Ectodermal cell (in vitro differentiated cells): ENCODE measurements around the gene USP5.
"Not testable (repeated sequence)": the region's sequence is repeated elsewhere in the genome, so short reads cannot be mapped to it uniquely, and the experiment has no call there.

Experiments
- H3K27ac ChIP-seq: 2 replicates; pipeline ENCODE4 v1.7.0; 2013; ENCODE audit warnings: mild to moderate bottlenecking, low read depth, low read length; ENCODE audit not compliant: insufficient read depth, poor library complexity, severe bottlenecking
- H3K27me3 ChIP-seq: 2 replicates; pipeline ENCODE4 v1.7.0; 2013; ENCODE audit warnings: mild to moderate bottlenecking, low read length; ENCODE audit not compliant: insufficient read depth, control insufficient read depth, poor library complexity, severe bottlenecking
- H3K36me3 ChIP-seq: one replicate; pipeline ENCODE4 v1.7.0; 2013; ENCODE audit warnings: low read length; ENCODE audit not compliant: control insufficient read depth, insufficient read depth
- H3K4me1 ChIP-seq: one replicate; pipeline ENCODE4 v1.7.0; 2013; ENCODE audit warnings: low read length; ENCODE audit not compliant: control insufficient read depth, insufficient read depth
- H3K4me3 ChIP-seq: 2 replicates; pipeline ENCODE4 v1.7.0; 2013; ENCODE audit warnings: low read depth, low read length, control low read depth; ENCODE audit not compliant: insufficient read depth
- H3K9me3 ChIP-seq: 2 replicates; pipeline ENCODE4 v1.7.0; 2013; ENCODE audit warnings: mild to moderate bottlenecking, low read length, moderate library complexity; ENCODE audit not compliant: control insufficient read depth
- WGBS, 2 experiments: methylation state at CpG; one replicate each; pipeline ENCODE4 v1.1.7; 2013; ENCODE audit warnings: missing lambda C conversion rate in 2 of 2; 5-methylcytosine and 5-hydroxymethylcytosine counted together

Gene USP5

DNA sequence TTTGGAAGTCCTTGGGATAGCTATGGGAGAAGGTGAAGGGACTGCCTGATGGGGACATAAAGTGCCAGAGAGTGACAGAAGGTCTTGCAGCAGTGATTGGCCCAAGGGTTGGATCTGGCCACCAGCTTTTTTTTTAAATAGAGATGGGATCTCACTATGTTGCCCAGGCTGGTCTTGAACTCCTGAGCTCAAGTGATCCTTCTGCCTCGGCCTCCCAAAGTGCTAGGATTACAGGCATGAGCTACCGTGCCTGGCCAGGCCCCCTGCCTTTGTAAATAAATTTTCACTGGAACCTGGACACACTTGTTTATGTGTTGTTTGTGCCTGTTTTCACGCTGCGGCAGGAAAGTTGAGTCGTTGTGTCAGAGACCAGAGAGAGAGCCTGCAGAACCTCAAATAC lies 13.4 kb downstream of the USP5 start:
- not testable (repeated sequence) for H3K27me3 ChIP-seq, H3K4me1 ChIP-seq, H3K27ac ChIP-seq, H3K4me3 ChIP-seq, H3K9me3 ChIP-seq
- peaks cover 53% of the 10 kb centered on the region for H3K36me3 ChIP-seq
- 94 to 97% methylated on average over 5 of the region's 5 CpGs for WGBS, 2 experiments

DNA sequence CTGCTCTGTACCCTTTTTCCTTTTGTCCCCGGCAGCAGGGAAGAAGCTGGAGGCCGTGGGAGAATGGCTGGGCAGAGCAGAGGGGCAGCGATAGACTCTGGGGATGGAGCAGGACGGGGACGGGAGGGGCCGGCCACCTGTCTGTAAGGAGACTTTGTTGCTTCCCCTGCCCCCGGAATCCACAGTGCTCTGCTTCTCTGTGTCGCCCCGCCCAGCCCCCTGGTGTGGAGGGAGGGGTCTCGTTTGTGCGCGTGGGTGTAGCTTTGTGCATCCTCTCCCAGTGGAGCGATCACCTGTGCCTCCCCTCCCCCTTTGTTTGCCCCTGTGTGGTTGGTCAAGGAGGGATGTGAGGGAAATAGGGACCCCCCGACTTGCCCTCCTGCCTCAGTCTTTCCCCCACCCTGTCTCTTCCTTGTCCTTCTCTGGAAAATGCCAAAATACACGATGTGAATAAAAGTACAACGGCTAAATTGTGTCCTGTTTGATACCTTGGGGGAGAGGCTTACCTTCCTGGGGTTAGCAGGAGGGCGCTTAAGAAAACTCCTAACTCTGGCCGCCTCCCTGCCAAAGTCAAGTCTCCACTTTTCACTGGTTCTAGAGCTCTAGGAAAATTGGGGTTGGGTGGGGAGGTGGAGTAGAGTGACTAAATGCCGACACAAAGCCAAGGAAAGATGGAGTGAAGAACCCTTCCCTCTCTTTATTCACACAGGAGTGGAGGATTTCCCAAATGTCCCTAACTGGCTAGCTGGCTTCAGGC lies 14.4 kb downstream of the USP5 start:
- peaks cover 9% of the 10 kb centered on the region for H3K4me1 ChIP-seq
- H3K36me3 ChIP-seq = peaks cover 51% of the 10 kb centered on the region
- H3K27ac ChIP-seq = no peak overlapping the region
- peak overlapping the region; percentile 94 for H3K4me3 ChIP-seq
- WGBS, 2 experiments = 60% methylated on average over 19 of the region's 19 CpGs
- no peaks in the 10 kb centered on the region for H3K9me3 ChIP-seq
- no peaks in the 10 kb centered on the region for H3K27me3 ChIP-seq

DNA sequence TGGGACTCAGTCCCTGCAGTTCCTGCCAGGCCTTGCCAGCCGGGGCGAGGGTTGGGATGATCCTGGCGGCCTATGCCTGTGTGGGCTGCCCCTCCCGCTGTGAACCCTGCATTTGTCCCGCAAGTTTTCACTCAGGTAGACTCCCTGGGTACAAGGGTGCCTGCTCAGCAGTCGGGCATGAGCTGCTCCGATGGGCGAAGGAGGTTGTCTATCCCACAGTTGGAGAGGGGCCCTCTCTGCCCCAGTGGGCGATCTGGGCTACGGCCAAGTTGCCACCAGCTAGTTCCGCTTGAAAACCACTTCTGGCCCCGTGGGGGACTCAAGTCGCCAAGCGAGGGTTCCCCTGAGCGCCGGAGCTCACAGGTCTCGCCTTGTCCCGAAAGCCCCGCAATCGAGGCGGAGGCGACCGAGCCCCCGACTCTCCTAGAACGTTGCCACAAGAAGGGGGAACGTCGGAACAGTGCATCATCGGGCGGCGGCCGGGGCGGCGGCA lies 15.0 kb downstream of the USP5 start:
- Histone ChIP-seq H3K9me3 (no peaks in the 10 kb centered on the region), H3K4me3 (peak overlapping the region; percentile 94), H3K27me3 (no peaks in the 10 kb centered on the region), H3K27ac (no peak overlapping the region), H3K36me3 (peaks cover 49% of the 10 kb centered on the region), H3K4me1 (peaks cover 12% of the 10 kb centered on the region)
- WGBS, 2 experiments = 5 to 6% methylated on average over 33 of the region's 33 CpGs

DNA sequence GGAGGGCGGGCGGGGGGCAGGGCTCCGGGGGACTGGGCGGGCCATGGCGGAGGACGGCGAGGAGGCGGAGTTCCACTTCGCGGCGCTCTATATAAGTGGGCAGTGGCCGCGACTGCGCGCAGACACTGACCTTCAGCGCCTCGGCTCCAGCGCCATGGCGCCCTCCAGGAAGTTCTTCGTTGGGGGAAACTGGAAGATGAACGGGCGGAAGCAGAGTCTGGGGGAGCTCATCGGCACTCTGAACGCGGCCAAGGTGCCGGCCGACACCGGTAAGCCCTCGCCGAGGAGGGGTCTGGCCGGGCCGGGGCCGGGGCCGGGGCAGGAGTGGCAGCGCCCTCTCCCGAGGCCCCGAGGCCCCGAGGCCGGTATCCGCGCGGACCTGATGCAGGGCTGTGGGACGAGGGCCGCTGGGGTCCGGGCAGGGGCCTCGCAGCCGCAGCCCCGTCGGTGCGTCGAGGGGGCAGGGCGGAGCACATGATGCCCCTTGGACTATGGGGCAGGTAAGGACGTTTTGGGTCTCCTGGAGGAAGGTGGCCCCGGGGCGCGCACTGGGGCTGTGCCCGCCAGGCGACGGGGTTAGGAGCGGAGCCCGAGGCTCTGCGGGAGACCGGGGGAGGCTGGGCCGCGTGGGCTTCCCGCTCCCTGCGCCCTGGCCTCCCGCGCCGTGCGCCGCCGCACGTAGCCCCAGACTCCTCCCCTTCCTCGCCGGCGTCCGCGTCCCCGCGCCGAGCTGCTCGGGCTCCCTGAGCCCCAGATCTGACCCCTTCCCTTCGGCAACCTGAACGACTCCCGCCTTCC lies 15.7 kb downstream of the USP5 start, which contains the start of gene TPI1:
Gene TPI1, plus strand, starts transcription at position 119 of the 798 bp plus-strand sequence. Its CDS starts 36 bp downstream, at position 155.
- Histone ChIP-seq H3K27ac (peak within 1 kb of the TSS; percentile 62), H3K36me3 (peaks cover 44% of the 10 kb centered on the region), H3K27me3 (no peaks in the 10 kb centered on the region), H3K4me3 (peak within 1 kb of the TSS; percentile 94), H3K9me3 (no peaks in the 10 kb centered on the region), H3K4me1 (peaks cover 14% of the 10 kb centered on the region)
- WGBS, 2 experiments = 0% methylated on average over 86 of the region's 86 CpGs

DNA sequence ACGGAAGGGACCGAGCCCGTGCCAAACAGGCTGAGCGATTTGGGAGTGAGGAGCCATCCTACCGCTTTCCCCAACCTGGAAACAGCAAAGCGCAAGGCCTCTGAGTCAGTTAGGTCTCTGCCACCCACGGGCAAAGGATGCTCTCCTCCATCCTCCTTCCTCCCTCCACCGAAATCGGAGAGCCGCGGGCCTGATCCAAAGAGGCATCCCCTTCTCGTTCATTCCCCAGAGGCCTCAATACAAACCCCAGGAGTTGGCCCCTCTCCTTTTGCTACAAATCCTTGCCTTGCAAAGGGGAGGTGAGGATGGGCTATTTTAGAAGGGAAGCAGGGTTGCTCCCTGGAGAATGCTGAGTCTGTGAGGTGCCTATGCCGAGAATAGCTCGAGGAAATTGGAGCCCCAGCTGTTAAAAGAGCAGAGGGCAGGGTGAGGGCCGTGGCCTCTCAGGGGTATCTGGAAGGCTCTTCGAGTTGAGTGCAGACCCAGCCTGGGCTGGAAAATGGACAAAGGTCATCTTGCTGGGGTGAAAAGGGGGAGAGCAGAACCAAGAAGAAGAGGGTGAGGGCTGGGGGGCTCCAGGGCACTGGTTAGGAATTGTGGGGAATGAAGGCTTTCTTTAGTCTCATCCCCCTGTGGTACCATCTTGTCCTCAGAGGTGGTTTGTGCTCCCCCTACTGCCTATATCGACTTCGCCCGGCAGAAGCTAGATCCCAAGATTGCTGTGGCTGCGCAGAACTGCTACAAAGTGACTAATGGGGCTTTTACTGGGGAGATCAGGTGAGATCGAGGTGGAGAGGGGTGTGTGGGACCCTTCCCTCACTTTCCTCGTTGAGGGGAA lies 16.5 kb downstream of the USP5 start:
- Histone ChIP-seq H3K27ac (peak overlapping the region; percentile 45), H3K27me3 (no peaks in the 10 kb centered on the region), H3K36me3 (peaks cover 38% of the 10 kb centered on the region), H3K9me3 (no peaks in the 10 kb centered on the region), H3K4me1 (peaks cover 14% of the 10 kb centered on the region), H3K4me3 (peak overlapping the region; percentile 94)
- WGBS, 2 experiments = 6 to 7% methylated on average over 22 of the region's 22 CpGs

DNA sequence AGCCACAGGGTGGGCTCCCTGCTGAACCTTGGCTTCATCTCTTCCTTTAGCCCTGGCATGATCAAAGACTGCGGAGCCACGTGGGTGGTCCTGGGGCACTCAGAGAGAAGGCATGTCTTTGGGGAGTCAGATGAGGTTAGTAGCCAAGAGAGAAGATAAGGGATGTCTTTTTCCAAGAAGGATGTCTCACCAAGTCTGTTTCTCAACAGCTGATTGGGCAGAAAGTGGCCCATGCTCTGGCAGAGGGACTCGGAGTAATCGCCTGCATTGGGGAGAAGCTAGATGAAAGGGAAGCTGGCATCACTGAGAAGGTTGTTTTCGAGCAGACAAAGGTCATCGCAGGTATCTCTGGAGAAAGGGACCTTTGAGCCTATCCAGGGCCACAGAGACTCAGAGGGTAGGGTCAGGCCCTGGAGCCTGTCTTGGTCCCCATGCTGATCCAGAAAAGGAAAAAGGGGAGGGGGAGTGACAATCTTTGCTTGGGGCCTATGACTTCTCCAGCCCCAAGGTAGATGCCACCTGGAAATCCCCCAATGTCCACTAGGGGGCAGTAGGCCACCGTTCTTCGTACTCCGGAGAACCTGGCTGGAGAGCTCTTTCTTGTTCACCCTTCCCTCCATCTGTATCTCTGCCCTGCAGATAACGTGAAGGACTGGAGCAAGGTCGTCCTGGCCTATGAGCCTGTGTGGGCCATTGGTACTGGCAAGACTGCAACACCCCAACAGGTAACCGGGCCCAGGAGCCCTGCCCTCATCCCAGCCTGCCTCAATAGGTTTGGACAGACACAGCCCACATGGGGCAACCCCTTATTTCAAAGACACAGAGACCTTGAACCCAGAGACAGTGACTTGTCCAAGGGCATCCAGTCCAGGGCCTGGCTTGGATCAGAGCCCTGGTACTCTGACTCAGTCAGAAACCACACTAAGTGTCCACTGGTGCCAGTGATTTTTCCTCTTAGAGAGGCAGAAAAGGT lies 17.4 kb downstream of the USP5 start:
- peaks cover 30% of the 10 kb centered on the region for H3K36me3 ChIP-seq
- 45 to 47% methylated on average over 12 of the region's 12 CpGs for WGBS, 2 experiments
- no peaks in the 10 kb centered on the region for H3K27me3 ChIP-seq
- H3K4me3 ChIP-seq = peak overlapping the region; percentile 94
- peaks cover 14% of the 10 kb centered on the region for H3K4me1 ChIP-seq
- H3K9me3 ChIP-seq = no peaks in the 10 kb centered on the region
- peak overlapping the region; percentile 70 for H3K27ac ChIP-seq

DNA sequence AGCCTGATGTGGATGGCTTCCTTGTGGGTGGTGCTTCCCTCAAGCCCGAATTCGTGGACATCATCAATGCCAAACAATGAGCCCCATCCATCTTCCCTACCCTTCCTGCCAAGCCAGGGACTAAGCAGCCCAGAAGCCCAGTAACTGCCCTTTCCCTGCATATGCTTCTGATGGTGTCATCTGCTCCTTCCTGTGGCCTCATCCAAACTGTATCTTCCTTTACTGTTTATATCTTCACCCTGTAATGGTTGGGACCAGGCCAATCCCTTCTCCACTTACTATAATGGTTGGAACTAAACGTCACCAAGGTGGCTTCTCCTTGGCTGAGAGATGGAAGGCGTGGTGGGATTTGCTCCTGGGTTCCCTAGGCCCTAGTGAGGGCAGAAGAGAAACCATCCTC lies 18.4 kb downstream of the USP5 start:
- H3K27ac ChIP-seq, H3K4me3 ChIP-seq, H3K27me3 ChIP-seq, H3K9me3 ChIP-seq: not testable (repeated sequence)
- H3K4me1 ChIP-seq = peaks cover 14% of the 10 kb centered on the region
- WGBS, 2 experiments = 89 to 94% methylated on average over 4 of the region's 4 CpGs
- H3K36me3 ChIP-seq = peaks cover 24% of the 10 kb centered on the region

DNA sequence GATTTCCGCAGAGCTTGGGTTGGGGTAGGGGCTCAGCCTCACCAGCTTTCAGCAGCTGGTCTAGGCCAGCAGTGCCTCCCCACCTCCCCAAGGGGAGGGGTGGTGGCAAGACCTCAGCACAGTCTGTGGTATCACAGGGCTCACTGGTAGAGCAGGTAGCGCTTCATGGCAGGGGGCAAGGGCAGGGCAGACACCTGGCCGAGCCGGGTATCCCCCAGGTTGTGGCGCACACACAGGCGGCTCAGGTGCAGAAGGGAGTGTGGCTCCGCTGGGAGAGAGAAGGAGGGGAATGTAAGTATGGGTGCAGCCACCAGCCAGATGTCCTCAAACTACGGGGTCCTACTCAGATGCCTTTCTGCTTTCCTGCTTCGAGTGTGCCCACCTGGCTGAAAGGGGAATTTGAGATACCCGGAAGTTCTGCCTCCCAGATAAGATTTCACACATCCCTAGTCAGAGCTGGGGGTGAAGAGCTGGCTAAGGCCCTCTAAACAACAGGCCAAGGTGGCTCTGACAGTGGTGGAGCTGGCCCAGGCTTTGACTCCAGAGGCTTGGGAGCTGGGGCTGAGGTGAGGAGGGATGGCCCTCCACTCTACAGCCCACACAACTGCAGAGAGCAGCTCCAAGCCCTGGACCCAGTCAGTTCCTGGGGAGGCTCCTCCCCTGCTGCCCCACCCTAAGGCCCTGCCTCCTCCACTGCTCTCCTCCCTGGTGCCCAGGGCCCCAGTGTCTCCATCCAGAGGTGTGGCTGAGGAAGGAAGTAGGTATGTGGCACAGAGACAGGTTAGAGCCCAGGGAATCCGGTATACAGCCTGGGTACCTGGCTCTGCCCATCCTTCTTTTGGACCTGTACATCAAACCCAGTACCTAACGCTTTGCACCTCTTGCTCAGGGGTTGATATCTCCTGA lies 19.4 kb downstream of the USP5 start:
- H3K36me3 ChIP-seq = peaks cover 20% of the 10 kb centered on the region
- 88 to 89% methylated on average over 12 of the region's 12 CpGs for WGBS, 2 experiments
- H3K4me1 ChIP-seq = peaks cover 12% of the 10 kb centered on the region
- no peak overlapping the region for H3K27ac ChIP-seq
- no peaks in the 10 kb centered on the region for H3K27me3 ChIP-seq
- no peaks in the 10 kb centered on the region for H3K9me3 ChIP-seq
- H3K4me3 ChIP-seq = peak overlapping the region; percentile 62
